GM18861 (cell line): ENCODE measurements around the gene FGFR3.

Experiments
- ATAC-seq: cut with Tn5 transposase; IDR thresholded peaks from one replicate; pipeline ENCODE4 v1.9.1; 2021; ENCODE audit not compliant: unreplicated experiment

The FGFR3 gene

GRCh38 chr4:1786544-1787362 lies 6.3 kb upstream of the FGFR3 start:
- no peak for ATAC-seq

DNA sequence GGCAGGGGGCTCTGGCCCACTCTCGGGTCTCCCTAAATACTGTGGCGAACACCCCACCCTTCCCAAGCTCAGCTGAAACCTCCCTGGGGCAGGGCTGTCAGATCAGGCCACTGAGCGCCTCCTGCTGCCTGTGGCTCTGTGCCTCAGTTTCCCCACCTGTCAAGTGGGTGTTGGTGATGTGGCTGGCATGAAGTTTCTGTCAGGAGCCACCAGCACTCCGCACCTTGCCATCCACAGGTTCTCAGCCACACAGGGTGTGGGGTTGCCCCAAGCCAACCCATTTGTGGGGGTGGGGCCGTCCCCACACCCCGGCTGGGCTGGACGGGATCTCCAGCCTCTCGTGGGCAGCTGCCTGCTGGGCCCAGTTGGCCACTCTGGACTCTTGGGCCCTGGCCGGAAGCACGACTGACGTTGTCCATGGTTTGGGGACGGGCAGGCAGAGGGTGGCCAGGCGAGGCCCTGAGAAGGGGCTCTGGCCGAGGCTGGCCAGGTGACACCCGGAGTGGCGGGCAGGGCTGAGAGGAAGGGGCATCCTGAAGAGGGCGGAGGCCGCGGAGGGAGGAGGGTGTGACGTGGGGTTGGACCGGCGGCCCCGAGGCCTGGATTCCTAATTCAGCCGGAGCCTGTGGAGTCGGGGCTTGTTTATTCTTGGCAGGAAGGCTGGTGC lies 5.5 kb upstream of the FGFR3 start:
- ATAC-seq: no peak

DNA sequence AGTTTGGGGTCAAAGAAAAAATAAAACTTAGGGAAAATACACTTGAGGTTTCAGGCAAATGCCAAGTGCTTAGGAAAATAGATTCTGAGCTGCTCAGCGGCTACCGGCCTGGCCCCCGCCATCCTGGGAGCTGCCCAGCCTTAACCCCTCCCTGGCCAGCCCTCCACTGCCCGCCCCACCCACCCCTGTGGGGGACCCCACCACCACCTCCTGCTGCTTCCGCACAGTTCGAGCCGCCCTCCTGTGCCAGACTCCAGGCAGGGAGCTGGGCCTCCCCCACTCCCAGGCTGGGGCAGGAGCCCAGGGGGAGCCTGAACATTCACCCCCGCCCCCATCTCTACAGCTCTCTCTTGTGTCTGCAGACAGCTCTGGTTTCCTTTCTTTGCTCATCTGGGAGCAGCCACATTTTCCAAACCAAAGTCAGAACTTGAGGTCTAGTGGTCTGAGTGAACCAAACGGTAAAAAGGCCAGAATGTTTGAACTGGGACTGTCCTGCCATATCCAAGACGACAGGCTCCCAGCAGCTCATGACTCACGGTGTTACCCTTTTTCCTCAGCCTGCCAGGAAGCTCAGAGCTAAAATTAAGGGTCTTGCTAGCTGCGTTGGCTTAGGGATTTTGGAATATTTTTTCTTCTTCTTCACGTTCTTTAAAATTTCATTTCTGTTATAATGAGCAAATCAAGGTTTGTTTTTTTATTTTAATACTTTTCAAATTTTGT lies 4.7 kb upstream of the FGFR3 start:
- no peak for ATAC-seq

GRCh38 chr4:1789552-1789951 lies 3.5 kb upstream of the FGFR3 start:
- ATAC-seq: no peak

- no peak for ATAC-seq
Observed at GRCh38 chr4:1790005-1790404, 3.1 kb upstream of the FGFR3 start.

- no peak for ATAC-seq
Observed at GRCh38 chr4:1792158-1792831, 798 bp upstream of the FGFR3 start.

DNA sequence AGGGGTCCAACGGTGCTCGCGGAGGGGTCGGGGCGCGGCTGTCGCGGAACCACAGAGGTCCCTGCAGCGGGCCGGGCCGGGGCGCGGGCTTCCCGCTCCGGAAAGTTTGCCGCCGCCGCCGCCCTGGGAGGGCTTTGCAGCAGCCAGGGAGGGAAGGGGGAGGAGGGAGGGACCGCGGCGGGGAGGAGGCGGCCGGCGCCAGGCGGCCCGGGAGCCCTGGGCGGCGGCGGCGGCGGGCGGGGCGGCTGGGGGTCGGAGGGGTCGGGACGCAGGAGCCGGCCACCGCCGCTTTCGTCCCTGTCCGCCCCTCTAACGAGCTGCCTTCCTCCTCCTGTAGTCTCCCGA lies 375 bp downstream of the FGFR3 start:
- ATAC-seq: no peak

DNA sequence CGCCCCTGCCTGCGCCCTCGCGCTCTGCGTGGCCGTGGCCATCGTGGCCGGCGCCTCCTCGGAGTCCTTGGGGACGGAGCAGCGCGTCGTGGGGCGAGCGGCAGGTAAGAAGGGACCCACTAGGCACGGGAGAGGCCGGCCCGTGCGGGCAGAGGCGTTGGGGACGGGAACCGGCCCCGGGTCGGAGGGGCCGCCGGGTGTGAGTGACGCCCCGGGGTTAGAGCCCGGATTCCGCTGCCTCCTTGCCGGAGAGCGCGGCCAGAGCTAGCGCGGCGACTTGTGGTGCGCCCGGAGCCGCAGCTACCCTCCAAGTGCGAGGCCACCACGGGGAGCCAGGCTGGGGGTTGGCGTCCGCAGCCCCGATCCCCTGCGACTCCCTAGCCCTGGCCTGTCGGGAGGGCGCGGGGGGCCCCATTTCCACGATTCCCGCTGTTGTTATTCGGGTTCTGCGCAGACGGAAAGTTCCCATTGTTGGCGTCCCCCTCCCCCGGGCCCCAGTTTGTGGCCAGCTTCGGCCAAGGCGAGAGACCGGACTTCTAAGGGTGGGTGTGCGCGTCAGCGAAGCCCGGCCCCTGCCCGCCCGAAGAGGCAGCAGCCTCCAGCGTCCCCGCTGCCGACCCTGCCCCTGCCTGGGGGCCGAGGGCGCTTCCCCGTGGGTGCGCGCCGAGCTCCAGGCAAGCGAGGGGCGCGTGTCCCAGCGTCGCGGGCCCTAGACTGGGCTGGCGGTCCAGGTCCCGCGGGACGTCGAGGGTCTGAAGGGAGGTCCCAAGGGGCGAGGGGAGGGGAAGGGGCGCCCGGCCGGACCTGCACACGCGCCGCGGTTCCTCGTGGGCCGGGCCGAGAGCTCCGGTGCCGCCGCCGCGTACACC lies 1.1 kb downstream of the FGFR3 start:
- no peak for ATAC-seq

DNA sequence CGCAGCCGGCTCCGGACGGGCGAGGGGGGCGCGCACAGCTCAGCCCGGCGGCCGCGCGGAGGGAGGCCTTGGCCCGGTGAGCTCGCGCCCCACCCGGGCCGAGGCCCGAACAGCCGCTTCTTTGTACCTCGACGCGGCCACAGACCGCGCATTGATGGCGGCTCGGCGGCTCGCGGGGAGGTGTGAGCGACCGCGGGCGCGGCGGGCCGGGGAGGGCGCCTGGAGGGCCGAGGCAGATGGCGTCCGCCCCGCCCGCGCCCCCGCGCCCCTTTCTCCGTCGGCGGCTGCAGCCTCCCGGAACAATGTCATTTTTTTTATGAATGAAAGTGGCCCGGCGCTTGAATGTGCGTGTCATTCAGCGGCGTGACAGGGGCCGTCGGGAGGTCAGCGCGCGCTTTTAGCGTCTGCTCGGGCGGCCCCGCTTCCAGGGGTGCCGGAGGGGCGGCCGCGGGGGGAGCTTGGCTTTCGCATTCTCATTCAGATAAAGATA lies 1.8 kb downstream of the FGFR3 start:
- no peak for ATAC-seq

DNA sequence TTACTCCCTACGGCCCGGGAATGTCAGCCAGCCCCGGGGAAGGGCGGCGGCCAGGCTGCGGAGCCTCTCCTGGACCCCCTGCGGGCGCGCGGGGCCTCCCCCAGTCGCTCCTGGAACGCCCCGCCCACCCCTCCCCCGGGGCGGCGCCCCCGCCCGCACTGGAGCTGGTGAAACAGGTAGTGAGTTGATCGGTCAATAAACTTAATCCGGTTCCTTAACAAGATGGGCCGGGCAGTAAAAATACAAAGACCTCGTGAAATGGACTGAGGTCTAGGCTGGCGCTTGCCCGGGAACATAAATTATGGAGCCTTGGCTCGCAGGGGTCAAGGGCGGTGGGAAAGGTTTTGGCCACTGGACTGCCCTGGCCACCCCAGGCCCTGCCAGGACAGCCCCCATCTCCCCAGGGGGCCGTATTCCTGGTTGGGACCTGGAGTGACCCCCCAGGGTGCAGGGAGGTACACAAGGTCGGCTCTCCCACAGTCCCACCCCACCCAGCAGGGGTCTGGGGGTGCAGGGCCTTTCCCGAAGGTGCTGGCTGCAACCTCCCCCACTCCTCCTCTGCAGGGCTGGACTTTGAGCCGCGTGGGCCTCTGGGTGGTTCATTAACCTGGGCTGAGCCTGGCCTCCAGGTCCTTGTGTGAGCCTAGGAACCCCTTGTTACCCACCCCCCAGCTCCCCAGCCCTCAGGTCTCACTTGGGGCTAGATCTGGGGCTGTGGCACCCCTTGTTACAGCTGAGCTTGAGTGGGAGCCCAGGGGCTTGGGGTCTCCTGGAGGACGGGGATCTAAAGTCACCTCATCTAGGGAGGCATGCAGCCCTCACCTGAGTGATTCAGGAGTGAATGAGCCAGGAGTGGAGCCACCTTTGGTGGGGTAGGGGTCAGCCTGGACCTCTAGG lies 2.5 kb downstream of the FGFR3 start:
- ATAC-seq: no peak

GRCh38 chr4:1796486-1797204 lies 3.6 kb downstream of the FGFR3 start:
- no peak for ATAC-seq

DNA sequence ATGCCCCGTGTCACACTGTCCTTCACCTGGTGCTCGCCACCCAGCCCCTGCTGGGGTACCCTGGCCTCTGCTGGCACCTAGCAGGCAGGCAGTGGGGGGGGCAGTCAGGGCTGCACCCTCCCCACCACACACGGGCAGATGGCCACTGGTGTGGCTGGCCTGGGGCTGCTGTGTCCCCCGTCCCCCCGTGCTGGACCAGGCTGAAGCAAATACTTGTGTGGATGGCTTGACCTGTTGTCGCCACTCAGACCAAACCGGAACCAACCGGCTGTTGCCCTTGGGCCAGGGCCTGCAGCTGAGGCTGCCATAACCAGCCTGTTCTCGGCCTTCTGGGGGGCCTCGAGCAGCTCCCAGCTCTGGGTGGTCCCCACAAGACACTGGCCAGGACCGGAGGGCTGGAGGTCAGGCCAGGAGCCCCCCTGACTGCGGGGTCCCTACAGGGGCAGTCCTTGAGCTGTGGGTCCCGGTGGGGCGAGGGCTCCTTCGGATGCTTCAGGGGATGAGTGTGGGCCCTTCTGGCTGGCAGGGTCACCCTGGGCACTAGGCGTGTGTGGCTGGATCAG lies 4.3 kb downstream of the FGFR3 start:
- ATAC-seq: no peak

DNA sequence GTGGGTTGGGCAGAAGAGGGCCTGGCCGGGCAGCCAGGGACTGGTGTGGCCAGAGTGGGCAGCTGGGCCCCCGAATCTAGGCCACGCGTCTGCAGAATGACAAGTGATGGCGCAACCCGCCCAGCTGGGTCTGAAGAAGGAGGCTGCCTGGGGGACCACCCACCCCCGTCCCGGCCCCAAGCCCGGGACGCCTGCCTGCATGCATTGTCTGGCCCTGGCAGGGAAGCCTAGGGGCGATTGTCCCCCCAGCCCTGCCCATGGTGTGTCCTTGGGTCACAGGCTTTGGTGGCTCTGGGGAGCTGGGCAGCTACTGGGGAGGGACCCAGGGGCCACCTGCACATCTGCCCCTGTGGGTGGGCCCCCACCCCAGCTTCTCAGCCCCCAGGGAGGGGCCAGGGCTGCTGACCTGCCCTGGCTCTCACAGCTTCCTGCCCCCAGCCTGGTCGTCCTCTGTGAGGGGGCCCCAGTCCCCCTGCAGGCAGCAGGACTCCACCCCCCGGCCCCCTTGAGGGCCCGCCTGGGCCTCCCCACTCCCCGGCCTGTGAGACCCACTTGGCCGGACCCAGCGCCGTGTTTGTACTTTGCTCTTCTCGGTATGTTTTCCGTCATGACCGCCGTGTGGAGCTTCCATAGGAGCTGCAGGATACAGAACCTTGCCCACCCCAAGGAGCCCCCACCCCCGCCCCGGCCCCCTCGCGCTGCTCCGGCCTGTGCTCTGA lies 4.9 kb downstream of the FGFR3 start:
- no peak for ATAC-seq

DNA sequence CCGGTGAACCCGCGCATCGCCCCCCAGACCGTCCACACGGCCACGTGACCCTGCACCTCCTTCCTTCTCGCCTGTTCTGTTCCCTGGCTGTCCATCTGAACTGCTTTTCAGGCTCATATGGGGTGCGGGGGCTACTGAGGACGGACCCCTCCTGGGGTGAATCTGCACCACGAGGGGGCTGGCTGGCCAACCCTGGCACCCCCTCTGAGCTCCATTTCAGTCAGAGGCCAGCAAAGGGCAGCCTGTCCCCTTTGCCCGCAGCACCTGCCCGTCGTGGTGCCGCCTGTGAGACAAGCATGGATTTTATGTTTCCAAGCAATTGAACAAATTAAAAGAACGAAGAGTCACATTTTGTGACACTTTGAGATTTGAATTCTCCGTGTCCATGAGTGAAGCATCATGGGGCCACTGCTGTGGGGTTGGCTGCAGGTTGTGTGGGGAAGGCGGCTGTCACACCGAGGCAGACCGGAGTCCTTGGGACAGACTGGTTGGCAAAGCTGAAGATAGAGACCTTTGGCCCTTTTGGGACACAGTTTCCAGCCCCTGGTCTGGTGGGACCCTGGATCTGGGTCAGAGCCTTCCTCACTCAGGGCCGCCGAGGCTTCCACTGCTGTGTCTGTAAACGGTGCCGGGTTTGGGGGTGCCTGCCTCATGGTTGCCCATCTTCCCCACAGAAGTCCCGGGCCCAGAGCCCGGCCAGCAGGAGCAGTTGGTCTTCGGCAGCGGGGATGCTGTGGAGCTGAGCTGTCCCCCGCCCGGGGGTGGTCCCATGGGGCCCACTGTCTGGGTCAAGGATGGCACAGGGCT lies 5.7 kb downstream of the FGFR3 start:
- ATAC-seq: no peak

DNA sequence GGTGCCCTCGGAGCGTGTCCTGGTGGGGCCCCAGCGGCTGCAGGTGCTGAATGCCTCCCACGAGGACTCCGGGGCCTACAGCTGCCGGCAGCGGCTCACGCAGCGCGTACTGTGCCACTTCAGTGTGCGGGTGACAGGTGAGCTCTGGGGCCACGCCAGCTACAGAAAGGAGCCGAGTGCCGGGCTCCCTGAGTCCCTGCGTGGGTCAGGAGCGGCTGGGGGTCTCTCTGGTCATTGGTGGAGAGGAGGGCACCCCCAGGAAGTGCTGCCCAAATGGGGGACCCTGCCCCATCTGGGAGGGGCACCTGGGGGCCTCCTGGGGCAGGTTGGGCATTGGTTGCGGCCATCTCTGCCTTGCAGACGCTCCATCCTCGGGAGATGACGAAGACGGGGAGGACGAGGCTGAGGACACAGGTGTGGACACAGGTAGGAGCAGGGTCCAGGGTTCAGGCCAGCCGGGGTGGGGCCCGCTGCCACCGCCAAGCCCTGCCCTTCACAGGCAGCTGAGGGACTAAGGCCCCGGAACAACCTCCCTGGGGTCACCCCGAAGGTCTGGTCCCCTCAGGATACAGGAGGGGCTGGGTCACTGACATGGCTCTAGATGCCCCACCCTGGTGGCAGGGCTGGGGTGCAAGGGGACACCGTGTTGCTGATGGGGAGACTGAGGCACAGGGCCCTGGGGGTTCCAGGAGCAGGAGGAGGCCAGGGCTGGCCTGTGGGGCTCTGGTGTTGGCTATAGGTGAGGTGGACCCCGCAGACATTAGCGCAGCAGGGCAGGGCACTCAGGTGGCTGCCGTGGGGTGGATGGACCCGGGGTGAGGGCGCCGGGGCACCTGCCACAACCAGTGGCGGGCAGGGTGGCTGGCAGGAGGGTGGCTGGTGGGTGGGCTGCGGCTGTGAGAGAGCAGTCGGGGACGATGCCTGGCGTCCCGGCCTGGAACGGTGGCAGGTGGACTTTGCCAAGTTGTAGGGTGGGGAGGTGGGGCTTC lies 6.6 kb downstream of the FGFR3 start:
- no peak for ATAC-seq

DNA sequence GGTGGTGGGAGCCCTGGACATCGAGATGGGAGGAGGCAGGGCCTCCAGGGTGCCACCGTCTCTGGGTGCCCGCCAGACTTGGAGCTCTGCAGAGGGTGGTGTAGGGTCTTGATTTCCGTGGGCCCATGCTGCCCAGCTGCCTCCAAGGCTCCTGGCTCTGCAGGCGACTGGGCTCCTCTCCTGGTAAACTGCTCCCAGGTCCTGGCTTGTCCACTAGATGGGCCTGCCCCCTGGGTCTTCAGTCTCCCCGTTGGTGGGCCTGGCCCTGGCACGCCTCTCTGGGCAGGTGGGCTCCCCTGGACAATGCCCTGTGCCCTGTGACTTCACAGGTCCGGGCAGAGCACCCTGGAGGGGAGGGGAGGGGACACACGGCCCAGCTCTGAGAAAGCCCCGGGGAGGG lies 7.7 kb downstream of the FGFR3 start:
- ATAC-seq: no peak
